ENCODE results near the gene ELMOD1.

Gene ELMOD1

DNA sequence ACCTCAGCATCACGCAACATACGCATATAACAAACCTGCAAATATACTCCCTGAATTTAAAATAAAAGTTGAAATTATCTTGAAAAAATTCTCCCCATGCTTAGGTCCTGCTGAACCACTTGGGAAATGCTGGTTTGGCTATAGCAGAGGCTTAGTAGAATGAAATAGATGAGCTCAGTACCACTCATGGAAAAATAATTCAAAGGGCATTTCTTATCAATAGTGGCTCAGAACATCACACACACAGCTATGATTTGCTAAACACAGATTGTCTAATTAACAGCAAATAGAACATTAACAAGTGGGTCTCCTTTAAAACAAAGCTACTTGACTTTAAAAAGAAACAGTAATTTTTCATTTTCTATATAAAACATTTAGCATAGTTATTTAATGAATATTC lies 21.5 kb downstream of the ELMOD1 start:
- DNase-seq (ENCODE audit: low read depth), result no peak
- TF ChIP-seq CTCF (conservative IDR thresholded peaks at IDR 0.05; ENCODE audit: low read length), result no peak
- no peak overlapping the region for H3K4me3 ChIP-seq (ENCODE audit: low read length)

GRCh38 chr11:107619926-107620325 lies 29.0 kb downstream of the ELMOD1 start:
- DNase-seq (ENCODE audit: low read depth), result peak; percentile 38
- no peak overlapping the region for H3K4me3 ChIP-seq (ENCODE audit: low read length)
- TF ChIP-seq CTCF (conservative IDR thresholded peaks at IDR 0.05; ENCODE audit: low read length), result no peak

- H3K4me3 ChIP-seq (ENCODE audit: low read length), result no peak overlapping the region
- no peak for DNase-seq (ENCODE audit: low read depth)
- TF ChIP-seq CTCF (conservative IDR thresholded peaks at IDR 0.05; ENCODE audit: low read length), result no peak
Observed at GRCh38 chr11:107621081-107621480, 30.1 kb downstream of the ELMOD1 start.

DNA sequence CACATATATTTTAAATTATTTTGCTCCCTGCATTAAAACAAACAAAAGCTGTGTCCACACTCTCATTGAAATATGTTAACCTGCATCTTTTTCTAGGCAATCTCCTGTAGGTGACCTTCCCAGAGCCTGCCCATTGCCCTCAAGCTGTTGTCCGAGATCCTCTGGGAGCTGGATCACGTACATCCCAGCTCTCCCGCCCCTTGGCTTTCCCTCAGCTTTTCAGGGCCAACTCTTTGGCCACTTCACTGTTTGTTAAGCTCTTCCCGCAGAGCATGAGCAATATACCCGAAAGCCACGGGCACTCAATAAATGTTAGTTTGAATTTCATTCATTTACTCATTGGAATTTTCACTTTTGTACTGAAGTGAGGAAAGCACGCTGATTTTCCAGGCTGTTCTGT lies 32.2 kb downstream of the ELMOD1 start:
- no peak for TF ChIP-seq CTCF (conservative IDR thresholded peaks at IDR 0.05; ENCODE audit: low read length)
- DNase-seq (ENCODE audit: low read depth), result peak; percentile 27
- no peak overlapping the region for H3K4me3 ChIP-seq (ENCODE audit: low read length)

GRCh38 chr11:107624983-107625684 lies 34.2 kb downstream of the ELMOD1 start:
- DNase-seq (ENCODE audit: low read depth), result no peak
- no peak for TF ChIP-seq CTCF (conservative IDR thresholded peaks at IDR 0.05; ENCODE audit: low read length)
- H3K4me3 ChIP-seq (ENCODE audit: low read length), result no peak overlapping the region

- TF ChIP-seq CTCF (conservative IDR thresholded peaks at IDR 0.05; ENCODE audit: low read length), result no peak
- DNase-seq (ENCODE audit: low read depth), result no peak
- H3K4me3 ChIP-seq (ENCODE audit: low read length), result no peak overlapping the region
Observed at GRCh38 chr11:107625685-107625989, 34.7 kb downstream of the ELMOD1 start.

GRCh38 chr11:107631043-107631442 lies 40.1 kb downstream of the ELMOD1 start:
- no peak overlapping the region for H3K4me3 ChIP-seq (ENCODE audit: low read length)
- TF ChIP-seq CTCF (conservative IDR thresholded peaks at IDR 0.05; ENCODE audit: low read length), result no peak
- no peak for DNase-seq (ENCODE audit: low read depth)

Data from AG10803 (cell line).